Mesothelial cell of epicardium (in vitro differentiated cells): ENCODE results near the gene L3MBTL3. TPM values are rescaled to one million over a fixed set of nuclear protein-coding genes. Genes with fewer than 3 reads are reported as not detected.
"Not testable (repeated sequence)": the region's sequence is repeated elsewhere in the genome, so short reads cannot be mapped to it uniquely, and the experiment has no call there.

Source experiments
- DNase-seq, 2 experiments: peaks; one replicate each; pipeline ENCODE4 v3.0.0; 2021; ENCODE audit warnings: low spot score in 2 of 2; ENCODE audit not compliant: unreplicated experiment in 2 of 2
- H3K27ac Mint-ChIP-seq: 2 replicates; pipeline ENCODE4 v1.8.0; 2021; ENCODE audit warnings: mixed read lengths
- H3K27me3 Mint-ChIP-seq: 2 replicates; pipeline ENCODE4 v1.8.0; 2021; ENCODE audit warnings: low read depth, mixed read lengths
- H3K36me3 Mint-ChIP-seq: 2 replicates; pipeline ENCODE4 v1.8.0; 2021; ENCODE audit warnings: mixed read lengths
- H3K4me1 Mint-ChIP-seq: 2 replicates; pipeline ENCODE4 v1.8.0; 2021; ENCODE audit warnings: mixed read lengths
- H3K4me3 Mint-ChIP-seq: 2 replicates; pipeline ENCODE4 v1.8.0; 2021; ENCODE audit warnings: mild to moderate bottlenecking, moderate library complexity, mixed read lengths
- H3K9me3 Mint-ChIP-seq: 2 replicates; pipeline ENCODE4 v1.8.0; 2021; ENCODE audit warnings: mixed read lengths
- total RNA-seq: library from RNA; stranded (reverse); gene quantifications from 3 replicates; pipeline ENCODE4 v1.2.1, GENCODE V29; 2021
- TF ChIP-seq, protein P1 (sequence below): fragments of 200-600 bp; sonication (generic); IDR thresholded peaks from one replicate; pipeline ENCODE4 v1.5.0; 2021; ENCODE audit warnings: antibody characterized with exemption; ENCODE audit not compliant: unreplicated experiment

L3MBTL3 gene
- total RNA-seq, 1 donor from 2014 or later, result 35.8 TPM

DNA sequence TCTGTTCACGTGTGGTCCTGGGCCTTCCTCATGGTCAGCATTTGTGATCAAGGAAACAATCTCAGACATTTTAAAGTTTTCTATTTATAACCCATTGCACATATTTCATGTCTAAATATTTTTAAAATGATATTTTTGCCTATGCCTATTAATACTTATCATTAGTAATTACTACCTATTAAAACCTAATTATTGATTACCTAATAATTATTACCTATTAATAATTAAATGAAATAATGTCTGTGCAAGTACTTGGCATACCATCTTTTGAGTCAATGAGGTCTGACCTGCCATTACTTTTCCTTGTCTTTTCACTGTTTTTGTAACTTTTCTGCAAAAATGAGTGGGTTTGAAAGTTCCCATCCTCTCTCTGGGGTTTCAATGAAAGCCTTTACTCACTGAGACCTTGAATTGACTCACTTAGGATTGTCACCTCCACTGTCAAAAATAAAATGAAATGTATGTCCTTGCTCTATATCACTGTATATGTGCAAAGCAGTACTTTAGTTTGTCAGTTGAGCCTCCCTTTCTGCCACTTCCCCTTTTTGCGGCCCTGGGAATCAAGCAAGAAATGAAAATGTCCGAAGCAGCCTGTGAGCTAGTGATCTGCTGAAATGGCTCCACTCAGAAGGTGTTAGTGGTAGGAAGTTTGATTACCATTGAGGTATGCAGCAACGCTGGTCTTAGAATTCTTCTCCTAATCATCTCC is 87.8 kb downstream of the L3MBTL3 start:
- peaks cover 48% of the 10 kb centered on the region for H3K36me3 Mint-ChIP-seq
- no peak overlapping the region for H3K4me3 Mint-ChIP-seq
- H3K4me1 Mint-ChIP-seq, result peaks cover 3% of the 10 kb centered on the region
- TF ChIP-seq, protein P1, sequence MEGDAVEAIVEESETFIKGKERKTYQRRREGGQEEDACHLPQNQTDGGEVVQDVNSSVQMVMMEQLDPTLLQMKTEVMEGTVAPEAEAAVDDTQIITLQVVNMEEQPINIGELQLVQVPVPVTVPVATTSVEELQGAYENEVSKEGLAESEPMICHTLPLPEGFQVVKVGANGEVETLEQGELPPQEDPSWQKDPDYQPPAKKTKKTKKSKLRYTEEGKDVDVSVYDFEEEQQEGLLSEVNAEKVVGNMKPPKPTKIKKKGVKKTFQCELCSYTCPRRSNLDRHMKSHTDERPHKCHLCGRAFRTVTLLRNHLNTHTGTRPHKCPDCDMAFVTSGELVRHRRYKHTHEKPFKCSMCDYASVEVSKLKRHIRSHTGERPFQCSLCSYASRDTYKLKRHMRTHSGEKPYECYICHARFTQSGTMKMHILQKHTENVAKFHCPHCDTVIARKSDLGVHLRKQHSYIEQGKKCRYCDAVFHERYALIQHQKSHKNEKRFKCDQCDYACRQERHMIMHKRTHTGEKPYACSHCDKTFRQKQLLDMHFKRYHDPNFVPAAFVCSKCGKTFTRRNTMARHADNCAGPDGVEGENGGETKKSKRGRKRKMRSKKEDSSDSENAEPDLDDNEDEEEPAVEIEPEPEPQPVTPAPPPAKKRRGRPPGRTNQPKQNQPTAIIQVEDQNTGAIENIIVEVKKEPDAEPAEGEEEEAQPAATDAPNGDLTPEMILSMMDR, result no peak
- peaks cover 30% of the 10 kb centered on the region for H3K9me3 Mint-ChIP-seq
- no peak for DNase-seq
- H3K27me3 Mint-ChIP-seq, result no peaks in the 10 kb centered on the region
- no peak overlapping the region for H3K27ac Mint-ChIP-seq

DNA sequence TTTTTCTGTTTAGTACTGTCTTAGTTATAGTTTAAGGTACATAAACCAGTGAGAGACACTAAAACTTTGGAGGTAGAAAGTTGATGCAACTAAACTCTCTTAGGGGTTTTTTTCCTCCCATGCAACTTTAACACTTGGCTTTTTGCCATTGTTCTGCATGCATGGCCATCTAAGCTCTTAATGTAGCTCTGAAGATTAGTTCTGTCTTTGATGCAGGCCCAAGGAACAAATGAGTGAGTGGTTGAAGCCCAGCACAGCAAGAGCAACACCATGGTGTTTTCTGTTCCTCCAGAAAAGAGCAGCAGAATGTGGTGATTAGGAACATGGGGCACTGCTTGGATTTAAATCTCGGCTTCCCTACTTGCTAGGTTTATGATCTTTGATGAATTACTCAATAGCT is 89.3 kb downstream of the L3MBTL3 start:
- Mint-ChIP-seq H3K36me3 (peaks cover 41% of the 10 kb centered on the region), H3K9me3 (peaks cover 19% of the 10 kb centered on the region), H3K27me3 (no peaks in the 10 kb centered on the region), H3K4me3 (no peak overlapping the region), H3K27ac (no peak overlapping the region), H3K4me1 (peaks cover 3% of the 10 kb centered on the region)
- TF ChIP-seq, protein P1, result no peak
- DNase-seq, result no peak

DNA sequence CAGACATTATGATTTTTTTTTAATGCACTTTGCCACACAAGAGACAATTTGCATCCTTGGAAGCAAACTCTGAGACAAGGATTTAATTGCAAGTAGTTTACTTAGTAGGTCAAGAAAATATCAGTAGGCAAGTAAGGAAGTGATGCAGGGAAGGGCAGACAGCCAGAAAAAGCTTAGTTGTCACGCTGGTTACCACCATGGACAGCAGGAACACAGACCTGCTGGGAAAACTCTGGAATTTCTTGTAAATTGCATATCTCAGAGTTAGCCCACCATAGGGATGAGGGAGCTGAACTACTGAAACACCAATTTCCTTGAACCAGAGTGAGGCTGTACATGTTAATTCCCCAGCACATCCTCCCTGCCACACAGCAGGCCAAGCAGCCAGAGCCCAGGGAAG is 92.7 kb downstream of the L3MBTL3 start:
- Mint-ChIP-seq H3K4me1 (peaks cover 3% of the 10 kb centered on the region), H3K27ac (no peak overlapping the region), H3K4me3 (no peak overlapping the region), H3K9me3 (peaks cover 19% of the 10 kb centered on the region), H3K36me3 (peaks cover 40% of the 10 kb centered on the region), H3K27me3 (no peaks in the 10 kb centered on the region)
- no peak for DNase-seq
- TF ChIP-seq, protein P1, result no peak

DNA sequence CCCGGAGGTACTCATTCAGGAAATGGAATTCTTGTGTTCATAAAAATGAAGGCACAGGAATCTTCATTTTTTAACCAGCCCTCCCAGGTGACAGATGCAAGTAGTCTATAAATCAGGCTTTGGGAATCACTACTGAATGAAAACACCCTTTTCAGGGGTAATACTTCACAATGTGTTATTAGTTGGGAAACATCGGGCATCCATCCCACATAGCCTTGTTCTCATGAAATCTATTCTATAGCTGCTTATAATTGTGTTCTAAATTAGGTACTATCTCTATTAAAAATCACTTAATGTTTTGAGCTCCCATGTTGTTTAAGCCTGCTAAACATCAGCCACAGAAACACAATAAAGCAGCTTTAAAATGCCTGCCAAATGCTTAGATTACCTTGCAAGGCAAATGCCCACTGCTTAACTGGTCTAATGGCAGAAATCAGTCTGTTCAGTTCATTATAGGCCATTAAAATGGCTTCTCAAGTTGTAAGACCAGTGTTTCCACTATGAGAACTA is 94.9 kb downstream of the L3MBTL3 start:
- no peak for DNase-seq
- H3K27ac Mint-ChIP-seq, result no peak overlapping the region
- H3K4me1 Mint-ChIP-seq, result no peaks in the 10 kb centered on the region
- TF ChIP-seq, protein P1, result no peak
- H3K9me3 Mint-ChIP-seq, result peaks cover 19% of the 10 kb centered on the region
- peaks cover 36% of the 10 kb centered on the region for H3K36me3 Mint-ChIP-seq
- H3K27me3 Mint-ChIP-seq, result no peaks in the 10 kb centered on the region
- no peak overlapping the region for H3K4me3 Mint-ChIP-seq

DNA sequence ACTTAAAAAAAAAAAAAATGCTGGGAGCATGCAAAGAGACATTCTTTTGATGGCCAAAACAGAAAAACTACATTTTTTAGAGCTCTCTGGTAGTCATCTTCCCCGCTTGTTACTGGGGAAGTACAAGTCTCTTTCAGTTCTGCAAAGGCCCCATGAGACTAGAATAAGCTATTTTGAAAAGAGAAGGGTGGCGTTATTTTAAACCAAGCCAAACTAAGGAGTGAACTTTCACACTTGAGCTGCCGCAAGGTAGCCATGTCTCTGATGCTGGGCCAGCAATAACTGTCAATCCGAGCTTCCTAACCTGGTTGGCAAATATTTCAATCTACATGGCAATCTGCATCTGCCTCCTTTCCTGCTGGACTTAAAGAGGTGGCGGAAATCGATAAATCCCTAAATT is 96.7 kb downstream of the L3MBTL3 start:
- DNase-seq, result no peak
- TF ChIP-seq, protein P1, result no peak
- Mint-ChIP-seq H3K27me3 (no peaks in the 10 kb centered on the region), H3K4me1 (no peaks in the 10 kb centered on the region), H3K36me3 (peaks cover 19% of the 10 kb centered on the region), H3K4me3 (no peak overlapping the region), H3K27ac (no peak overlapping the region), H3K9me3 (peaks cover 4% of the 10 kb centered on the region)

DNA sequence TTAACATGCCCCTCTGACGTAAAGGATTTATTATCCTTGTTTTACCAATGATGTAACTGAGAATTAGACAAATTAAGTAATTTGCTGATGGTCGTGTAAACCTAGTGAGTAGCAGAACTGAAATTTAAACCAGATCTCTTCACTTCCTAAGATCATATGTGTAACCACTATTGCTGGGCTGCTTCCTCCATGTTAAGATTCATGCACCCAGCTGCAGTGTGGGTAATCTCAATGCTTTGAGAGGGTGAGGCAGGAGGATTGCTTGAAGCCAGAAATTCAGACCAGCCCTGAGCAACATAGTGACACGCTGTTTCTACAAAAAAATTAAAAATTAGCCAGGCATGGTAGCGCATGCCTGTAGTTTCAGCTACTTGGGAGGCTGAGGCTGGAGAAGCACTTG is 97.9 kb downstream of the L3MBTL3 start:
- no peaks in the 10 kb centered on the region for H3K27me3 Mint-ChIP-seq
- no peak for DNase-seq
- H3K36me3 Mint-ChIP-seq, result peaks cover 13% of the 10 kb centered on the region
- H3K4me1 Mint-ChIP-seq, result no peaks in the 10 kb centered on the region
- H3K9me3 Mint-ChIP-seq, result no peaks in the 10 kb centered on the region
- TF ChIP-seq, protein P1, result no peak
- no peak overlapping the region for H3K27ac Mint-ChIP-seq
- no peak overlapping the region for H3K4me3 Mint-ChIP-seq

DNA sequence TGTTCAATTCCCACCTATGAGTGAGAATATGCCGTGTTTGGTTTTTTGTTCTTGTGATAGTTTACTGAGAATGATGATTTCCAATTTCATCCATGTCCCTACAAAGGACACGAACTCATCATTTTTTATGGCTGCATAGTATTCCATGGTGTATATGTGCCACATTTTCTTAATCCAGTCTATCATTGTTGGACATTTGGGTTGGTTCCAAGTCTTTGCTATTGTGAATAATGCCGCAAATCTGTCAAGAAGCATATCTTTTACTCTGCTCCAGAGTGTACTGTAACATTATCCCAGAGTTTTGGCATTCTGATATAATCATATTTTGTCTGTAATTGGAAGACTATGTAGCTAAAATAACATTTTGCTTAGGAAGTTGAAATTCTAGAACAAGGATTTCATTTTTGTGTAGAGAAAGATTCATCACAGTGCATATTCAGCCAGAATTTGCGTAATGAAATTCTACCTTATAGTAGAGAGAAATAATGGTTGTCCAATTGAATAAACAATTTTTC is 98.9 kb downstream of the L3MBTL3 start:
- H3K4me1 Mint-ChIP-seq, H3K9me3 Mint-ChIP-seq: not testable (repeated sequence)

More for the DNA sequence above, 98.9 kb downstream of the L3MBTL3 start:
- not testable (repeated sequence) for H3K4me3 Mint-ChIP-seq, H3K36me3 Mint-ChIP-seq, DNase-seq, H3K27me3 Mint-ChIP-seq, H3K27ac Mint-ChIP-seq
